Endodermal cell (in vitro differentiated cells): Measurements from ENCODE around the gene SEMA5A. TPM values are rescaled to one million over a fixed set of nuclear protein-coding genes. Genes with fewer than 3 reads are reported as not detected.

ENCODE experiments used
- DNase-seq: peaks from one replicate; pipeline ENCODE4 v3.0.0-alpha.2; 2017
- H3K27ac ChIP-seq: 2 replicates; pipeline ENCODE4 v1.5.1; 2013; ENCODE audit warnings: mild to moderate bottlenecking, low read depth, low read length, moderate library complexity
- H3K27me3 ChIP-seq: 2 replicates; pipeline ENCODE4 v1.6.1; 2013; ENCODE audit warnings: mild to moderate bottlenecking, low read length, moderate library complexity; ENCODE audit not compliant: insufficient read depth, control insufficient read depth, poor library complexity, severe bottlenecking
- H3K36me3 ChIP-seq: 2 replicates; pipeline ENCODE4 v1.7.0; 2013; ENCODE audit warnings: mild to moderate bottlenecking, low read length, moderate library complexity; ENCODE audit not compliant: control insufficient read depth, insufficient read depth
- H3K4me1 ChIP-seq: one replicate; pipeline ENCODE4 v1.7.0; 2013; ENCODE audit warnings: low read length; ENCODE audit not compliant: control insufficient read depth, insufficient read depth
- H3K4me3 ChIP-seq: 2 replicates; pipeline ENCODE4 v1.5.1; 2013; ENCODE audit warnings: mild to moderate bottlenecking, low read length, moderate library complexity
- H3K9ac ChIP-seq: 2 replicates; pipeline ENCODE4 v1.6.1; 2013; ENCODE audit warnings: mild to moderate bottlenecking, low read length, moderate library complexity; ENCODE audit not compliant: poor library complexity, severe bottlenecking; ENCODE audit errors: extremely low read depth
- H3K9me3 ChIP-seq: 2 replicates; pipeline ENCODE4 v1.6.1; 2013; ENCODE audit warnings: mild to moderate bottlenecking, low read length, moderate library complexity; ENCODE audit not compliant: control insufficient read depth
- H3K27ac Mint-ChIP-seq: 2 replicates; pipeline ENCODE4 v1.8.0; 2020; ENCODE audit warnings: mixed read lengths
- H3K27me3 Mint-ChIP-seq: 2 replicates; pipeline ENCODE4 v1.8.0; 2021; ENCODE audit warnings: mild to moderate bottlenecking, mixed read lengths; ENCODE audit not compliant: insufficient read depth
- H3K36me3 Mint-ChIP-seq: 2 replicates; pipeline ENCODE4 v1.8.0; 2020; ENCODE audit warnings: low read depth, mixed read lengths
- H3K4me1 Mint-ChIP-seq: 2 replicates; pipeline ENCODE4 v1.8.0; 2020; ENCODE audit warnings: mixed read lengths
- H3K4me3 Mint-ChIP-seq: 2 replicates; pipeline ENCODE4 v1.8.0; 2020; ENCODE audit warnings: mild to moderate bottlenecking, moderate library complexity, mixed read lengths
- H3K9me3 Mint-ChIP-seq: 2 replicates; pipeline ENCODE4 v1.8.0; 2020; ENCODE audit warnings: mild to moderate bottlenecking, mixed read lengths
- WGBS, 2 experiments: methylation state at CpG; one replicate each; pipeline versions ENCODE4 v1.1.5 to v1.1.7; 2013; ENCODE audit warnings: missing lambda C conversion rate in 2 of 2, mixed read lengths in 1 of 2; ENCODE audit not compliant: insufficient coverage in 1 of 2, insufficient read length in 1 of 2; 5-methylcytosine and 5-hydroxymethylcytosine counted together
- total RNA-seq, 2 donors: library from RNA; stranded (reverse); fragmentation: NEBNext Ultra II Directional in 1 of 2; extraction: Animal tissue kit (Norgen Biotek cat#: 25700) in 1 of 2; gene quantifications; 2 replicates in 1 of 2; 3 replicates in 1 of 2; pipeline ENCODE4 v1.2.1, GENCODE V29; 2021
- TF ChIP-seq, protein P1 (sequence below): fragments of 200-600 bp; sonication (generic); conservative IDR thresholded peaks from 2 replicates; pipeline ENCODE4 v1.5.0; 2021; ENCODE audit warnings: antibody characterized with exemption, mild to moderate bottlenecking

SEMA5A gene
- total RNA-seq, 2 donors from 2014 or later = 46.8 to 77.8 TPM

DNA sequence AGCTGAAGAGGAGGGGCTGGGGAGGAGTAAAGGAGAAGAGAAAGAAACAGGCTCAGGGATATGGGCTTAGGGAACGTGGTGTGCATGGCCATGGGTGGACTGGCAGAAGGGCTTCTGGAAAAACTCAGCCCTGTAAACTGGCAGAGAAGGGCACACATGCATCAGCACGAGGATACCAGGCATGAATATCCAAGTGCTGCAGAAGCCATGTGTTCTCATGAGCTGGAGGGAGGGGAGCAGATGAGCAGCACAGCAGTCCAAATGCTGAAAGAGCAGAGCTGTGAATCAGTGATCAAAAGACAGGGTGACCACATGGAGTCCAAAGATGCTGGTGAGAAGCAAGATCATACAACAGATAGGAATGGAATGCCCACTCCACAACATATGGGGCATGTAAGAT lies 72.3 kb downstream of the SEMA5A start:
- Mint-ChIP-seq H3K36me3 (peaks cover 30% of the 10 kb centered on the region), H3K4me3 (no peak overlapping the region), H3K4me1 (no peaks in the 10 kb centered on the region), H3K9me3 (peaks cover 18% of the 10 kb centered on the region), H3K27ac (no peak overlapping the region), H3K27me3 (no peaks in the 10 kb centered on the region)
- TF ChIP-seq, protein P1, sequence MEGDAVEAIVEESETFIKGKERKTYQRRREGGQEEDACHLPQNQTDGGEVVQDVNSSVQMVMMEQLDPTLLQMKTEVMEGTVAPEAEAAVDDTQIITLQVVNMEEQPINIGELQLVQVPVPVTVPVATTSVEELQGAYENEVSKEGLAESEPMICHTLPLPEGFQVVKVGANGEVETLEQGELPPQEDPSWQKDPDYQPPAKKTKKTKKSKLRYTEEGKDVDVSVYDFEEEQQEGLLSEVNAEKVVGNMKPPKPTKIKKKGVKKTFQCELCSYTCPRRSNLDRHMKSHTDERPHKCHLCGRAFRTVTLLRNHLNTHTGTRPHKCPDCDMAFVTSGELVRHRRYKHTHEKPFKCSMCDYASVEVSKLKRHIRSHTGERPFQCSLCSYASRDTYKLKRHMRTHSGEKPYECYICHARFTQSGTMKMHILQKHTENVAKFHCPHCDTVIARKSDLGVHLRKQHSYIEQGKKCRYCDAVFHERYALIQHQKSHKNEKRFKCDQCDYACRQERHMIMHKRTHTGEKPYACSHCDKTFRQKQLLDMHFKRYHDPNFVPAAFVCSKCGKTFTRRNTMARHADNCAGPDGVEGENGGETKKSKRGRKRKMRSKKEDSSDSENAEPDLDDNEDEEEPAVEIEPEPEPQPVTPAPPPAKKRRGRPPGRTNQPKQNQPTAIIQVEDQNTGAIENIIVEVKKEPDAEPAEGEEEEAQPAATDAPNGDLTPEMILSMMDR = no peak
- Histone ChIP-seq H3K9me3 (peaks cover 14% of the 10 kb centered on the region), H3K27me3 (no peaks in the 10 kb centered on the region), H3K36me3 (peaks cover 31% of the 10 kb centered on the region), H3K27ac (no peak overlapping the region), H3K9ac (no peak overlapping the region), H3K4me1 (no peaks in the 10 kb centered on the region), H3K4me3 (no peak overlapping the region)
- 96 to 97% methylated on average over 2 of the region's 2 CpGs for WGBS, 2 experiments
- no peak for DNase-seq

DNA sequence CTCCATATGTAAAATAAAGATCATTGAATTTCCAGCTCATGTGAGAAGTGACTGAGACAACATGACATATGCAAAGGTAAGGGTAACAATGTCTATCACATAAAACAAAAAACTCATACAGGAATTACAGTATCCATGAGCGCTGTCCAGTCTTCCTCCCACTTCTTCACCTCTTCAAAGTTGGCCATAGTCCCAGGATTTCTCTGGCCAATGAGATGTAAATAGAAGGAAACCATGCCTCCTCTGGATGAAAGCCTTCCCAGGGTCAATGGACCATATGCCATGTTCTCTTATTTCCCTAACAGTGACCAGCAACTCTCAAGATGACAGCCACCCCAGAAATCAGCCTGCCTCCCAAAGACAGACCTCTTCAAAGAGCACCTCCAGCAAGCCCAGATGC lies 75.5 kb downstream of the SEMA5A start:
- H3K27me3 Mint-ChIP-seq = no peaks in the 10 kb centered on the region
- H3K9me3 Mint-ChIP-seq = no peaks in the 10 kb centered on the region
- H3K4me1 ChIP-seq = no peaks in the 10 kb centered on the region
- peaks cover 19% of the 10 kb centered on the region for H3K36me3 ChIP-seq
- no peak overlapping the region for H3K27ac ChIP-seq
- no peak overlapping the region for H3K4me3 Mint-ChIP-seq
- H3K27me3 ChIP-seq = no peaks in the 10 kb centered on the region
- DNase-seq = no peak
- H3K9me3 ChIP-seq = no peaks in the 10 kb centered on the region
- TF ChIP-seq, protein P1 = no peak
- WGBS, 2 experiments = 88 to 100% methylated on average over 1 of the region's 1 CpG
- H3K4me1 Mint-ChIP-seq = peaks cover 1% of the 10 kb centered on the region
- H3K36me3 Mint-ChIP-seq = peaks cover 10% of the 10 kb centered on the region
- no peak overlapping the region for H3K9ac ChIP-seq
- H3K27ac Mint-ChIP-seq = no peak overlapping the region
- H3K4me3 ChIP-seq = no peak overlapping the region

DNA sequence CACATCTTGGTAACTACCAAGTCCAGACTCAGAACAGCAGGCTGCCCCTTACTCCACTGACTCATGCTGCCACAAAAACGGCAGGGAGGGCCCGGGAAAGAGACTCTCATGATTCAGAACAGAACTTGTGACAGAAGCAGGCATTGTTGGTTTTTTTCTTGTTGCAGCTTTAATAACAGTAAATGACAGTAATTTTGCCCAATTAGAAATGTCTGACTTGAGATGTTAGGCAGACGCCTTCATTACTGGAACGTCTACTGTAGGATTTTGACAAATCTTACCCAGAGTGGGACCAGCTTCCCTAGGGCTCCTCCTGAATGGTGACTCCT lies 77.9 kb downstream of the SEMA5A start:
- DNase-seq = peak; percentile 54
- Histone ChIP-seq H3K4me1 (no peaks in the 10 kb centered on the region), H3K27ac (no peak overlapping the region), H3K27me3 (no peaks in the 10 kb centered on the region), H3K4me3 (no peak overlapping the region), H3K36me3 (peaks cover 30% of the 10 kb centered on the region), H3K9ac (no peak overlapping the region), H3K9me3 (no peaks in the 10 kb centered on the region)
- no peaks in the 10 kb centered on the region for H3K27me3 Mint-ChIP-seq
- TF ChIP-seq, protein P1 = no peak
- peaks cover 9% of the 10 kb centered on the region for H3K4me1 Mint-ChIP-seq
- WGBS, 2 experiments = 76 to 86% methylated on average over 4 of the region's 4 CpGs
- H3K4me3 Mint-ChIP-seq = no peak overlapping the region
- H3K36me3 Mint-ChIP-seq = peaks cover 7% of the 10 kb centered on the region
- no peak overlapping the region for H3K27ac Mint-ChIP-seq
- H3K9me3 Mint-ChIP-seq = no peaks in the 10 kb centered on the region
